Breast epithelium (tissue), 4 donors: ENCODE measurements around the gene TMEM144. TPM values are rescaled to one million over a fixed set of nuclear protein-coding genes. Genes with fewer than 3 reads are reported as not detected.

Experiments
- DNase-seq, 2 donors: peaks; one replicate each; pipeline ENCODE4 v3.0.0-alpha.2; 2019; ENCODE audit warnings: low spot score in 2 of 2
- H3K27ac ChIP-seq, 2 donors: fragments of 200-600 bp; sonication (generic) in 1 of 2; one replicate each; pipeline ENCODE4 v1.5.1; 2016 to 2019; ENCODE audit warnings: mild to moderate bottlenecking in 1 of 2
- H3K27me3 ChIP-seq, 2 donors: fragments of 200-600 bp; sonication (generic) in 1 of 2; one replicate each; pipeline versions ENCODE4 v1.5.1 to v1.6.0; 2017 to 2019; ENCODE audit warnings: control low read depth in 1 of 2, mild to moderate bottlenecking in 1 of 2
- H3K36me3 ChIP-seq: fragments of 200-600 bp; one replicate; pipeline ENCODE4 v1.5.1; 2019
- H3K4me1 ChIP-seq, 2 donors: fragments of 200-600 bp; sonication (generic); one replicate each; pipeline ENCODE4 v1.5.1; 2016 to 2019; ENCODE audit warnings: control low read depth in 1 of 2
- H3K4me3 ChIP-seq, 3 donors: fragments of 200-600 bp; sonication (generic); 1 replicate in 2 of 3; 2 replicates in 1 of 3; pipeline ENCODE4 v1.5.1; 2016 to 2019; ENCODE audit warnings: mild to moderate bottlenecking in 3 of 3, moderate library complexity in 2 of 3
- H3K9me3 ChIP-seq, 2 donors: fragments of 200-600 bp; sonication (generic) in 1 of 2; one replicate each; pipeline ENCODE4 v1.5.1; 2016 to 2019; ENCODE audit warnings: control low read depth in 1 of 2
- POLR2A ChIP-seq: fragments of 450-650 bp; IDR thresholded peaks from one replicate; pipeline ENCODE4 v1.6.1; 2016; ENCODE audit warnings: antibody characterized with exemption, mild to moderate bottlenecking, moderate library complexity
- POLR2AphosphoS5 ChIP-seq, 3 donors: sonication (generic); formaldehyde crosslinking; IDR thresholded peaks; one replicate each; pipeline ENCODE4 v1.6.1; 2017; ENCODE audit warnings: antibody characterized with exemption in 3 of 3
- intact Hi-C: fragments of 100-400 bp; cut with DNase I; formaldehyde crosslinking; loops from one replicate; pipeline ENCODE4 v1.15.1; 2023; ENCODE audit warnings: low total_unique reads
- total RNA-seq, 3 donors: library from RNA; depleted of rRNA; stranded (reverse); fragments of >200 nt; gene quantifications; one replicate each; pipeline ENCODE4 v1.1.0, GENCODE V29; 2016
- TF ChIP-seq, protein P1 (sequence below), 3 donors: fragments of 450-650 bp; IDR thresholded peaks; one replicate each; pipeline ENCODE4 v1.5.1; 2016 to 2017; ENCODE audit warnings: antibody characterized with exemption in 3 of 3, mild to moderate bottlenecking in 3 of 3, moderate library complexity in 3 of 3

TMEM144 gene
- total RNA-seq, 3 donors from 2014 or later, result 14.7 to 50.1 (median 44.2) TPM

- no peaks in the 10 kb centered on the region for H3K27me3 ChIP-seq
- no peak overlapping the region for H3K27ac ChIP-seq
- TF ChIP-seq, protein P1, sequence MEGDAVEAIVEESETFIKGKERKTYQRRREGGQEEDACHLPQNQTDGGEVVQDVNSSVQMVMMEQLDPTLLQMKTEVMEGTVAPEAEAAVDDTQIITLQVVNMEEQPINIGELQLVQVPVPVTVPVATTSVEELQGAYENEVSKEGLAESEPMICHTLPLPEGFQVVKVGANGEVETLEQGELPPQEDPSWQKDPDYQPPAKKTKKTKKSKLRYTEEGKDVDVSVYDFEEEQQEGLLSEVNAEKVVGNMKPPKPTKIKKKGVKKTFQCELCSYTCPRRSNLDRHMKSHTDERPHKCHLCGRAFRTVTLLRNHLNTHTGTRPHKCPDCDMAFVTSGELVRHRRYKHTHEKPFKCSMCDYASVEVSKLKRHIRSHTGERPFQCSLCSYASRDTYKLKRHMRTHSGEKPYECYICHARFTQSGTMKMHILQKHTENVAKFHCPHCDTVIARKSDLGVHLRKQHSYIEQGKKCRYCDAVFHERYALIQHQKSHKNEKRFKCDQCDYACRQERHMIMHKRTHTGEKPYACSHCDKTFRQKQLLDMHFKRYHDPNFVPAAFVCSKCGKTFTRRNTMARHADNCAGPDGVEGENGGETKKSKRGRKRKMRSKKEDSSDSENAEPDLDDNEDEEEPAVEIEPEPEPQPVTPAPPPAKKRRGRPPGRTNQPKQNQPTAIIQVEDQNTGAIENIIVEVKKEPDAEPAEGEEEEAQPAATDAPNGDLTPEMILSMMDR (IDR thresholded peaks at IDR 0.05), result no peak
- H3K4me1 ChIP-seq, result no peaks in the 10 kb centered on the region
- DNase-seq, result no peak
- H3K9me3 ChIP-seq, result no peaks in the 10 kb centered on the region
- intact Hi-C loops, result no loop called here
- H3K4me3 ChIP-seq, result no peak overlapping the region
- H3K36me3 ChIP-seq, result no peaks in the 10 kb centered on the region
Observed at GRCh38 chr4:158285429-158286216, 75.3 kb downstream of the TMEM144 start.

DNA sequence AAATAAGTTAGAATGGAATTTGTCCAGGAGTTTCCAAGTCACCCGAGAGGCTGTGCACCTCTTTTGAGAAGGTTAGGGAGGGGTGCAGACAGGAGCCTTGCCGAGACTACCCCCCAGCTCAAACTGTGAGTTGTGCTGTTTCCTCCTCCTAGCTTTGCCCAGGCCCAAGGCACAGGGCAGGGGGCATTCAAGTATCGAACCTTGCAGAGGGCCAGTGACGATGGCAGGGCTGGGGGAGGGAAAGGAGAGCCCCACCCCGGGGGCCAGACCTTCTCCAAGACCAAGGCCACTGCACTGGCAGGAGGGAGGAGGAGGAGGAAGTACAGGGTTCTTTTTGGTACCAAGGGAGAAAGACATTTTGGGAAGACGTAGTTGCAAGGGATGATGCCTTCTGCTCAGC is 80.6 kb downstream of the TMEM144 start:
- no peak overlapping the region for H3K4me3 ChIP-seq
- H3K27me3 ChIP-seq, result no peaks in the 10 kb centered on the region
- no peak for DNase-seq
- no peaks in the 10 kb centered on the region for H3K4me1 ChIP-seq
- TF ChIP-seq, protein P1 (IDR thresholded peaks at IDR 0.05), result no peak
- peaks cover 7 to 15% of the 10 kb centered on the region in 2 donors for H3K9me3 ChIP-seq
- H3K36me3 ChIP-seq, result no peaks in the 10 kb centered on the region
- intact Hi-C loops, result no loop called here
- no peak overlapping the region for H3K27ac ChIP-seq

DNA sequence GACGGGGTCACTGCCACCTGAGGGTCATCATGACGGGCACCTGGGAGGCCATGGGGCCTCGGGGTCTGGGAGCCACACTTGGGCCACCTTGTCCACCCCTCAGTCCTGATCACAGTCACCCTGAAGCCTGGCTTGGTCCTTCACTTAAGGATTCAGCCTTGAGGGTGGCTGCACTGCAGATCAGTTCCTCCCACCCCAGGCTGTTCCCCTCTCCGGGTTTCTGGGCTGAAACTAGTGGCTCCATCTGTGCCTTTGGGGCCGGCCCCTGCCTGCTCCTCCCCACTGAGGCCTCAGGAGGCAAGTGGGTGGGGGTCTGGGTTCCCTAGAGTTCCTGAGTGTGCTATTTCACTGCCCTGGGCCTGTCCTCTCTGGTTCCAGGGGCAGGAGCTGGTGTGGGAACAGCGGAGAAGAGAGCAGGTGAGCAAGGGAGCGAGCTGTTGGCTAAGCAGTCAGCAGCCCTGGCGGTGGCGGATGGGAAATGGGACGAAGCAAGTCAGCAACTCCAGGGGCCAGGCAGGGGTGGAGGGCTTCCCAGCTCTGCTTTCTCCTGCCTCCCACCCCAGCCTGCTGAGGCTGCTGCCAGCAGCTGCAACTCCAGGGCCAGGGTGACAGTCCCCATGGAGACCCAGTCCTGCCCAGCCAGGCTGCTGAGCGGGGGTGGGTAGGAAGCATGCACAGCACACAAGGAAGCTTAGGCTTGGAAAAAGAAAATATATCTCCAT is 81.2 kb downstream of the TMEM144 start:
- H3K27me3 ChIP-seq, result no peaks in the 10 kb centered on the region
- TF ChIP-seq, protein P1 (IDR thresholded peaks at IDR 0.05), result no peak
- TF ChIP-seq POLR2AphosphoS5 (IDR thresholded peaks at IDR 0.05), result no peak
- TF ChIP-seq POLR2A, result no peak
- H3K9me3 ChIP-seq, result peaks cover 7 to 15% of the 10 kb centered on the region in 2 donors
- no peaks in the 10 kb centered on the region for H3K36me3 ChIP-seq
- intact Hi-C loops, result no loop called here
- DNase-seq, result no peak
- no peak overlapping the region for H3K27ac ChIP-seq
- H3K4me1 ChIP-seq, result no peaks in the 10 kb centered on the region
- H3K4me3 ChIP-seq, result no peak overlapping the region

DNA sequence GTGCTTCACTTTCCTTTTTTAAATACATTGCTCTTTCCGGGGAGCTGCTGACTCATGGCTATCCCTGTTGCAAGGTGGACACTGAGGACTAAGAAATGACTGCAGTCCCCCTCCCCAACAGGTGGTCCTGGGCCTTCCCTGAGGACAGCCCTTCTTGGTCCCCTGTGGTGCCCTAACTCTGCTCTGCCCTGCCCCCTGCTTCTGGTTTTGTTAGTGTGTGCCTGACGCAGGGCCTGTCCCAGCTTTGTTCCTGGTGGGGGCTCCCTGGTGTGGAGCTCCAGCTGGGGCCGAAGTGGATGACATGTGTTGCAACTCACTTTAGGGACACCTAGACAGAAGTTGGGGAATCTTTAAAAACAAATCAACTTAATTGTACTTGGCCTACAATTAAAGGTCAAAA is 81.9 kb downstream of the TMEM144 start:
- Histone ChIP-seq H3K9me3 (peaks cover 7 to 15% of the 10 kb centered on the region in 2 donors), H3K4me3 (no peak overlapping the region), H3K27me3 (no peaks in the 10 kb centered on the region), H3K27ac (no peak overlapping the region), H3K4me1 (no peaks in the 10 kb centered on the region), H3K36me3 (no peaks in the 10 kb centered on the region)
- no peak for DNase-seq
- TF ChIP-seq, protein P1 (IDR thresholded peaks at IDR 0.05), result no peak
- TF ChIP-seq POLR2AphosphoS5 (IDR thresholded peaks at IDR 0.05) (no peak), POLR2A (no peak)
- intact Hi-C loops, result no loop called here

GRCh38 chr4:158295053-158295452 is 84.8 kb downstream of the TMEM144 start:
- Histone ChIP-seq H3K27me3 (no peaks in the 10 kb centered on the region), H3K4me1 (no peaks in the 10 kb centered on the region), H3K9me3 (peaks cover 7 to 15% of the 10 kb centered on the region in 2 donors), H3K36me3 (no peaks in the 10 kb centered on the region), H3K27ac (no peak overlapping the region), H3K4me3 (no peak overlapping the region)
- intact Hi-C loops, result no loop called here
- TF ChIP-seq, protein P1 (IDR thresholded peaks at IDR 0.05), result no peak
- no peak for TF ChIP-seq POLR2A
- TF ChIP-seq POLR2AphosphoS5 (IDR thresholded peaks at IDR 0.05), result no peak
- no peak for DNase-seq
